H9 (cell line): ENCODE results near the gene MAP3K9. TPM values are rescaled to one million over a fixed set of nuclear protein-coding genes. Genes with fewer than 3 reads are reported as not detected.

Experiments used
- DNase-seq: peaks from one replicate; pipeline ENCODE4 v3.0.0-alpha.2; 2017
- H2AFZ ChIP-seq: one replicate; pipeline ENCODE4 v1.6.1; 2013; ENCODE audit warnings: mild to moderate bottlenecking, low read length, control low read depth, moderate library complexity
- H2AK5ac ChIP-seq: 2 replicates; pipeline ENCODE4 v1.6.1; 2013; ENCODE audit warnings: low read length, control low read depth, mixed read lengths; ENCODE audit not compliant: insufficient read length
- H2BK120ac ChIP-seq: one replicate; pipeline ENCODE4 v1.6.1; 2013; ENCODE audit warnings: low read depth, mild to moderate bottlenecking, low read length, control low read depth, inconsistent platforms; ENCODE audit not compliant: poor library complexity, severe bottlenecking
- H2BK12ac ChIP-seq: 2 replicates; pipeline ENCODE4 v1.6.1; 2013; ENCODE audit warnings: low read length, control low read depth, mixed read lengths, low read depth; ENCODE audit not compliant: insufficient read length
- H2BK15ac ChIP-seq: 2 replicates; pipeline ENCODE4 v1.6.1; 2013; ENCODE audit warnings: low read depth, low read length, control low read depth
- H2BK20ac ChIP-seq: one replicate; pipeline ENCODE4 v1.6.1; 2013; ENCODE audit warnings: low read depth, mild to moderate bottlenecking, low read length, control low read depth, inconsistent platforms; ENCODE audit not compliant: poor library complexity, severe bottlenecking
- H2BK5ac ChIP-seq: 2 replicates; pipeline ENCODE4 v1.6.1; 2013; ENCODE audit warnings: low read length, control low read depth, mixed read lengths; ENCODE audit not compliant: insufficient read length
- H3K14ac ChIP-seq: 2 replicates; pipeline ENCODE4 v1.6.1; 2013; ENCODE audit warnings: low read length, control low read depth; ENCODE audit not compliant: insufficient read depth
- H3K18ac ChIP-seq: 2 replicates; pipeline ENCODE4 v1.6.1; 2013; ENCODE audit warnings: low read depth, mild to moderate bottlenecking, mixed read lengths, low read length, control low read depth; ENCODE audit not compliant: insufficient read length
- H3K23ac ChIP-seq: 2 replicates; pipeline ENCODE4 v1.6.1; 2013; ENCODE audit warnings: low read length, control low read depth, mixed read lengths, low read depth; ENCODE audit not compliant: insufficient read length
- H3K23me2 ChIP-seq: 2 replicates; pipeline ENCODE4 v1.6.1; 2013; ENCODE audit warnings: low read depth, mild to moderate bottlenecking, mixed read lengths, low read length, control low read depth; ENCODE audit not compliant: insufficient read length, poor library complexity, severe bottlenecking
- H3K27ac ChIP-seq: 2 replicates; pipeline ENCODE4 v1.5.1; 2013; ENCODE audit warnings: low read length, control low read depth, mixed read lengths, low read depth; ENCODE audit not compliant: insufficient read length
- H3K27me3 ChIP-seq: 2 replicates; pipeline ENCODE4 v1.6.1; 2013; ENCODE audit warnings: low read length, control low read depth, inconsistent platforms; ENCODE audit not compliant: insufficient read depth
- H3K4ac ChIP-seq: 2 replicates; pipeline ENCODE4 v1.6.1; 2013; ENCODE audit warnings: low read depth, mild to moderate bottlenecking, control low read depth, inconsistent platforms, low read length, moderate library complexity
- H3K4me1 ChIP-seq: 2 replicates; pipeline ENCODE4 v1.6.1; 2013; ENCODE audit warnings: low read length, control low read depth, inconsistent platforms; ENCODE audit not compliant: insufficient read depth
- H3K4me2 ChIP-seq: 2 replicates; pipeline ENCODE4 v1.6.1; 2013; ENCODE audit warnings: low read length, control low read depth, mixed read lengths; ENCODE audit not compliant: insufficient read length, insufficient read depth
- H3K56ac ChIP-seq: 2 replicates; pipeline ENCODE4 v1.6.1; 2013; ENCODE audit warnings: low read depth, mild to moderate bottlenecking, mixed read lengths, low read length, control low read depth; ENCODE audit not compliant: insufficient read length
- H3K79me1 ChIP-seq: 2 replicates; pipeline ENCODE4 v1.6.1; 2013; ENCODE audit warnings: low read depth, mild to moderate bottlenecking, moderate library complexity, low read length, control low read depth, inconsistent platforms; ENCODE audit not compliant: insufficient read depth, poor library complexity, severe bottlenecking
- H3K79me2 ChIP-seq: 2 replicates; pipeline ENCODE4 v1.6.1; 2013; ENCODE audit warnings: low read length, control low read depth, inconsistent platforms; ENCODE audit not compliant: insufficient read depth
- H3K9ac ChIP-seq: 2 replicates; pipeline ENCODE4 v1.6.1; 2013; ENCODE audit warnings: low read length, control low read depth, mixed read lengths; ENCODE audit not compliant: insufficient read length; ENCODE audit errors: extremely low read depth
- H3K9me3 ChIP-seq: one replicate; pipeline ENCODE4 v1.6.1; 2013; ENCODE audit warnings: low read depth, low read length, inconsistent platforms; ENCODE audit not compliant: control insufficient read depth
- H3T11ph ChIP-seq: one replicate; pipeline ENCODE4 v1.6.1; 2013; ENCODE audit warnings: mild to moderate bottlenecking, low read length, control low read depth, inconsistent platforms
- H4K20me1 ChIP-seq: one replicate; pipeline ENCODE4 v1.6.1; 2013; ENCODE audit not compliant: control insufficient read depth, insufficient read length, insufficient read depth
- H4K5ac ChIP-seq: 2 replicates; pipeline ENCODE4 v1.6.1; 2013; ENCODE audit warnings: low read depth, mild to moderate bottlenecking, mixed read lengths, low read length, control low read depth; ENCODE audit not compliant: insufficient read length
- H4K8ac ChIP-seq: replicated peaks from 2 replicates; pipeline ENCODE4 v1.6.1; 2013; ENCODE audit warnings: low read length, control low read depth, mixed read lengths, low read depth; ENCODE audit not compliant: insufficient read length
- H4K91ac ChIP-seq: 2 replicates; pipeline ENCODE4 v1.6.1; 2013; ENCODE audit warnings: low read depth, mild to moderate bottlenecking, moderate library complexity, mixed read lengths, low read length, control low read depth; ENCODE audit not compliant: insufficient read length
- H3K27ac Mint-ChIP-seq, 3 experiments: 2 replicates in 2 of 3; 3 replicates in 1 of 3; pipeline ENCODE4 v1.8.0; 2020 to 2021; ENCODE audit warnings: mixed read lengths in 3 of 3, mild to moderate bottlenecking in 1 of 3, moderate library complexity in 1 of 3
- H3K27me3 Mint-ChIP-seq: 2 replicates; pipeline ENCODE4 v1.8.0; 2021; ENCODE audit warnings: low read depth, mild to moderate bottlenecking, moderate library complexity, mixed read lengths
- H3K36me3 Mint-ChIP-seq, 3 experiments: 2 replicates in 2 of 3; 3 replicates in 1 of 3; pipeline ENCODE4 v1.8.0; 2020 to 2021; ENCODE audit warnings: low read depth in 3 of 3, mixed read lengths in 3 of 3; ENCODE audit not compliant: insufficient read depth in 1 of 3
- H3K4me1 Mint-ChIP-seq, 2 experiments: 2 replicates each; pipeline ENCODE4 v1.8.0; 2020; ENCODE audit warnings: mixed read lengths in 2 of 2
- H3K4me3 Mint-ChIP-seq, 2 experiments: 2 replicates in 1 of 2; 3 replicates in 1 of 2; pipeline ENCODE4 v1.8.0; 2020 to 2021; ENCODE audit warnings: mild to moderate bottlenecking in 2 of 2, mixed read lengths in 2 of 2, moderate library complexity in 1 of 2
- H3K9me3 Mint-ChIP-seq, 2 experiments: 2 replicates in 1 of 2; 3 replicates in 1 of 2; pipeline ENCODE4 v1.8.0; 2020; ENCODE audit warnings: mild to moderate bottlenecking in 2 of 2, mixed read lengths in 2 of 2, moderate library complexity in 1 of 2
- WGBS: extraction: QIAGEN DNeasy Blood & Tissue Kit; methylation state at CpG from one replicate; pipeline ENCODE4 v1.1.7; 2013; ENCODE audit warnings: missing lambda C conversion rate, low lambda C conversion rate, mixed read lengths; ENCODE audit not compliant: insufficient read length; ENCODE audit errors: extremely low coverage; 5-methylcytosine and 5-hydroxymethylcytosine counted together
- total RNA-seq: library from RNA; stranded (reverse); gene quantifications from 2 replicates; pipeline ENCODE4 v1.2.1, GENCODE V29; 2021
- TF ChIP-seq, protein P1 (sequence below): fragments of 200-600 bp; sonication (generic); conservative IDR thresholded peaks from 3 replicates; pipeline ENCODE4 v1.8.0; 2021; ENCODE audit warnings: antibody characterized with exemption, mild to moderate bottlenecking

The MAP3K9 gene
- total RNA-seq, 1 experiment from 2014 or later, result 20.0 TPM

DNA sequence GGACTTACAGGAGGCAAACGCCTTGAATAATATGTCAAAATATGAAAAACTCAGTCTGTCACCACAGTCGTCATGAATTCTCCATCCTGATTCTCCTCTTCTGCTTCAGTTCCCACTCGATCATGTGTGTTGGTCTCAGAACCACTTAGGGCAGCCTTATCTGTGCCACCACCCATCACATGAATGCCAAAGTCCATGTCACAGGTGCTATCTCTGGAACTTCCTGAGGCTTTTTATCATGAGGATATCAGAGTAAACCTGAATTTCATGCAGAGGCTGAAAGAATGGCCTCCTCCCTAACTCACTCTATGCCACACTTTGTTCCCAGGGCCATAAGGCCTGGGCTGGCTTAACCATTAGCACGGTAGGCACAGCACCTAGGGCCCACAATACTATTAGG, 28.8 kb upstream of the MAP3K9 start:
- Histone ChIP-seq H3K27me3 (no peaks in the 10 kb centered on the region), H3K23ac (no peak overlapping the region), H4K91ac (no peak overlapping the region), H2BK15ac (no peak overlapping the region), H2BK5ac (no peak overlapping the region), H3K9me3 (peaks cover 13% of the 10 kb centered on the region), H3K9ac (no peak overlapping the region), H2BK20ac (no peak overlapping the region), H3K23me2 (no peaks in the 10 kb centered on the region), H4K8ac (no peak overlapping the region), H3T11ph (no peak overlapping the region), H4K20me1 (no peaks in the 10 kb centered on the region), H2AK5ac (no peak overlapping the region), H2BK120ac (no peak overlapping the region), H2BK12ac (no peak overlapping the region), H3K27ac (no peak overlapping the region), H3K14ac (no peak overlapping the region), H4K5ac (no peak overlapping the region), H3K4me1 (no peaks in the 10 kb centered on the region), H3K4ac (no peak overlapping the region), H3K79me1 (no peaks in the 10 kb centered on the region), H3K79me2 (no peaks in the 10 kb centered on the region), H3K56ac (no peak overlapping the region), H3K18ac (no peak overlapping the region), H2AFZ (no peak overlapping the region), H3K4me2 (no peak overlapping the region)
- no CpG with 5 or more reads among the region's 4 CpGs for WGBS
- Mint-ChIP-seq H3K4me1 (no peaks in the 10 kb centered on the region), H3K9me3 (peaks cover 24 to 26% of the 10 kb centered on the region in 2 experiments), H3K36me3 (peaks cover 2 to 15% (median 4%) of the 10 kb centered on the region in 3 experiments), H3K27ac (no peak overlapping the region), H3K27me3 (peaks cover 2% of the 10 kb centered on the region; the same call in 1 of the 2 replicates), H3K4me3 (no peak overlapping the region)
- TF ChIP-seq, protein P1, sequence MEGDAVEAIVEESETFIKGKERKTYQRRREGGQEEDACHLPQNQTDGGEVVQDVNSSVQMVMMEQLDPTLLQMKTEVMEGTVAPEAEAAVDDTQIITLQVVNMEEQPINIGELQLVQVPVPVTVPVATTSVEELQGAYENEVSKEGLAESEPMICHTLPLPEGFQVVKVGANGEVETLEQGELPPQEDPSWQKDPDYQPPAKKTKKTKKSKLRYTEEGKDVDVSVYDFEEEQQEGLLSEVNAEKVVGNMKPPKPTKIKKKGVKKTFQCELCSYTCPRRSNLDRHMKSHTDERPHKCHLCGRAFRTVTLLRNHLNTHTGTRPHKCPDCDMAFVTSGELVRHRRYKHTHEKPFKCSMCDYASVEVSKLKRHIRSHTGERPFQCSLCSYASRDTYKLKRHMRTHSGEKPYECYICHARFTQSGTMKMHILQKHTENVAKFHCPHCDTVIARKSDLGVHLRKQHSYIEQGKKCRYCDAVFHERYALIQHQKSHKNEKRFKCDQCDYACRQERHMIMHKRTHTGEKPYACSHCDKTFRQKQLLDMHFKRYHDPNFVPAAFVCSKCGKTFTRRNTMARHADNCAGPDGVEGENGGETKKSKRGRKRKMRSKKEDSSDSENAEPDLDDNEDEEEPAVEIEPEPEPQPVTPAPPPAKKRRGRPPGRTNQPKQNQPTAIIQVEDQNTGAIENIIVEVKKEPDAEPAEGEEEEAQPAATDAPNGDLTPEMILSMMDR, result no peak
- DNase-seq, result no peak
